Suppressor macrophage treated with lipopolysaccharide for 1 hour (primary cell): ENCODE measurements around the gene FGF13.

Experiments
- DNase-seq, 3 donors: peaks; one replicate each; pipeline ENCODE4 v3.0.0-alpha.2; 2020 to 2022

The FGF13 gene

DNA sequence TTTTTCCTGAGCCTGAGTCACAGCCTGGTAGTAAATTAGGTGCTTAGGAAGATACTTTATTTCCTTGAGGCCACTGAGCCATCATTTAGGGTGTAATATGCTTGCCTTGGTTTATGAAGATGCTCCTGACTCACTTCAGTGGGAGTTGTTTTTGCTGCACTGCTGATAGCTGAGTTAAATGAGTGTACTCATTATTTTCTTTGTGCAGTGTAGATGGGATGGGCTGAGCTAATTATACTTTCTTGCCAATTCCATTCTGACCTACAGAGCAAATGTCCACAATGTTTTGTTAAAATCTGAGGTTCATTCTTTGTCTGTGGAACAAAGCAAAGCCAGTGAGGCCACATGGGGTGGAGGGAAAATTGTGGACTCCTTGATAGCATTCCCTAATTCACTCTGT is 60.0 kb downstream of the FGF13 start:
- no peak for DNase-seq

- no peak for DNase-seq
Observed at GRCh38 chrX:138648568-138648967, 62.9 kb downstream of the FGF13 start.

- DNase-seq = no peak
Observed at GRCh38 chrX:138638996-138639395, 72.5 kb downstream of the FGF13 start.
